Measurements from ENCODE around the gene SETD3.

SETD3 gene

GRCh38 chr14:99479906-99480869 is at the start of gene SETD3:
TSS of gene SETD3 (minus strand) at chr14:99480859. CDS start at chr14:99465805, 15,054 bp downstream.
- Histone ChIP-seq H3K9ac (ENCODE audit: low read depth in 1 of 2, low read length in 2 of 2) (peak within 1 kb of the TSS; percentile 95 to 98), H3K4me1 (ENCODE audit: control insufficient read depth in 2 of 2, insufficient read depth in 2 of 2, low read length in 2 of 2) (peaks cover 11 to 32% of the 10 kb centered on the region in 2 donors), H3K36me3 (ENCODE audit: control insufficient read depth in 2 of 2, insufficient read depth in 2 of 2, low read length in 2 of 2) (no peaks in the 10 kb centered on the region), H3K27me3 (ENCODE audit: control insufficient read depth in 2 of 2, insufficient read depth in 2 of 2, low read length in 2 of 2) (no peaks in the 10 kb centered on the region), H3K9me3 (ENCODE audit: control insufficient read depth in 2 of 2, low read length in 2 of 2) (no peaks in the 10 kb centered on the region), H3K27ac (ENCODE audit: low read depth in 2 of 2, low read length in 2 of 2) (peak within 1 kb of the TSS; percentile 86 to 94), H3K4me3 (ENCODE audit: low read length in 2 of 2) (peak within 1 kb of the TSS; percentile 92 to 95)

- peaks cover 5 to 12% of the 10 kb centered on the region in 2 donors for H3K4me1 ChIP-seq (ENCODE audit: control insufficient read depth in 2 of 2, insufficient read depth in 2 of 2, low read length in 2 of 2)
Measured at GRCh38 chr14:99529899-99530298, 49.2 kb upstream of the SETD3 start.

DNA sequence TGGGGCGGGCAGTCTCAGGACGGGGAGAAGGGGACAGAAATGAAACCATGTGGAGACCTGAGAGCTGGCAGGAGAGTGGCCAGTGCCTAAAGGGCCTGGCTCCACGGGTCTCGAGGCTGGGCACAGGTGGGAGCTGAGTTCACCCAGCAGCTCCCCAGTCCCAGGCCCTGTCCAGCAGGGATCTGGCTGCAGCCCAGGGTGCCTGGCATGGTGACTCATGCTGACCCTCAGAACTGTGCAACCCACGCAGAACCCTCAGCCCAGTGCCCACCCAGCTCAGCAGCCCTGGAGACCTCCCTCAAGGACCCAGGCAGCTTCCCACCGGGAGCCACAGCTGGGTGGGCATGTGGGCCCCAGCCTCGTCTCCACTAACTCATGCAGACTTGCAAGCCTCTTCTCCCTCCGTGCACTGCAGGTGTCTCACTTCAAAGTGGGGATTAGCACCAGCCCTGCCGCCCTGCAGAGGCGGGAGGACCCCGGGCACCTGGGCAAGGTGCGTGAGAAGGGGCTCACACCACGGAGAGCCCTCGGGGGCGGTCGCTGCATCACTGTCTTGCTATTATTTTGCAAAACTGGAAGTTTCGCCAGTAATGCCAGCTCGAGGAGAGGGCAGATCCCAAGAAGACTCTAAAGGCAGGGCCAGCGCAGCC is 46.9 kb upstream of the SETD3 start:
- Histone ChIP-seq H3K4me1 (ENCODE audit: control insufficient read depth in 2 of 2, insufficient read depth in 2 of 2, low read length in 2 of 2) (peaks cover 20 to 30% of the 10 kb centered on the region in 2 donors), H3K36me3 (ENCODE audit: control insufficient read depth in 2 of 2, insufficient read depth in 2 of 2, low read length in 2 of 2) (no peaks in the 10 kb centered on the region), H3K27ac (ENCODE audit: low read depth in 2 of 2, low read length in 2 of 2) (no peak overlapping the region), H3K9me3 (ENCODE audit: control insufficient read depth in 2 of 2, low read length in 2 of 2) (no peaks in the 10 kb centered on the region), H3K27me3 (ENCODE audit: control insufficient read depth in 2 of 2, insufficient read depth in 2 of 2, low read length in 2 of 2) (no peaks in the 10 kb centered on the region), H3K9ac (ENCODE audit: low read depth in 1 of 2, low read length in 2 of 2) (no peak overlapping the region), H3K4me3 (ENCODE audit: low read length in 2 of 2) (no peak overlapping the region)

More at GRCh38 chr14:99529899-99530298, 49.2 kb upstream of the SETD3 start:
- Histone ChIP-seq H3K9ac (ENCODE audit: low read depth in 1 of 2, low read length in 2 of 2) (no peak overlapping the region), H3K27ac (ENCODE audit: low read depth in 2 of 2, low read length in 2 of 2) (no peak overlapping the region), H3K4me3 (ENCODE audit: low read length in 2 of 2) (no peak overlapping the region), H3K9me3 (ENCODE audit: control insufficient read depth in 2 of 2, low read length in 2 of 2) (no peaks in the 10 kb centered on the region), H3K36me3 (ENCODE audit: control insufficient read depth in 2 of 2, insufficient read depth in 2 of 2, low read length in 2 of 2) (no peaks in the 10 kb centered on the region), H3K27me3 (ENCODE audit: control insufficient read depth in 2 of 2, insufficient read depth in 2 of 2, low read length in 2 of 2) (no peaks in the 10 kb centered on the region)

DNA sequence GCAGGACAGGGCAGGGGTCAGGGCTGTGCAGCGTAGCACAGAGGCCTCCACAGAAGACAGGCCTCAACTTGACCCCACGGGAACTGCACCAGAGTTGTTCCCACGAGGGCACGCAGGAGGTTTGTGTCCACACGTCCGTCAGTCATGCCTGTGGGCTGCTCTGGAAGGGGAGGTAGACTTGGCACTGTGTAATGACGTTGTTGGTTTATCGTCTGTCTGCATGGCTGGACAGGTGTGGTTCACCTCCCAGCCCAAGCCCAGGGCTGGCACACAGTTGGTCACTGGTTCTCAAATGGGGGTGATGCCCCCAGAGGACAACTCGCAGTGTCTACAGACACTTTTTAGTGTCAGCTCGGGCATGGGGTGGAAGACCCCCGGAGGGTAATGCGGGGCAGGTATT is 46.4 kb upstream of the SETD3 start:
- H3K4me1 ChIP-seq (ENCODE audit: control insufficient read depth in 2 of 2, insufficient read depth in 2 of 2, low read length in 2 of 2), result peaks cover 20 to 30% of the 10 kb centered on the region in 2 donors
- no peaks in the 10 kb centered on the region for H3K36me3 ChIP-seq (ENCODE audit: control insufficient read depth in 2 of 2, insufficient read depth in 2 of 2, low read length in 2 of 2)
- H3K9me3 ChIP-seq (ENCODE audit: control insufficient read depth in 2 of 2, low read length in 2 of 2), result no peaks in the 10 kb centered on the region
- H3K9ac ChIP-seq (ENCODE audit: low read depth in 1 of 2, low read length in 2 of 2), result no peak overlapping the region
- H3K27ac ChIP-seq (ENCODE audit: low read depth in 2 of 2, low read length in 2 of 2), result no peak overlapping the region
- no peaks in the 10 kb centered on the region for H3K27me3 ChIP-seq (ENCODE audit: control insufficient read depth in 2 of 2, insufficient read depth in 2 of 2, low read length in 2 of 2)
- H3K4me3 ChIP-seq (ENCODE audit: low read length in 2 of 2), result no peak overlapping the region

DNA sequence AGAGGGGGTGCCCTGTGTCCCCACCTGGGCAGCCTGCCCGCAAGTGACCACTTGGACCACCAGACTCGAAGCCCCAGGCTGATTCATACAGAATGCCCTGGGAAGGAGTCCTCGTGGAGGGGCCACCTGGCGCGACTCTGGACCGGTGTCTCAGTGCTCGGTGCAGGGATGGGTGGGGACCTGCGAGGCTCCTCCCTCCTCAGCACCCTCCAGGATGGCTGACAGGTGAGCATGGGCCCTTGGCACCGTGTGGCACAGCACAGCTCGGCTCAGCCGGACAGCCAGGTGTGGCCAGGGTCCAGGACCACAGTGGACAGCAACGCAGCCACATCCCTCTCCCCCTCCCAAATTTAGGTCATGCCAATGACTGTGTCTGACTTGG is 45.0 kb upstream of the SETD3 start:
- Histone ChIP-seq H3K4me3 (ENCODE audit: low read length in 2 of 2) (no peak overlapping the region), H3K27me3 (ENCODE audit: control insufficient read depth in 2 of 2, insufficient read depth in 2 of 2, low read length in 2 of 2) (no peaks in the 10 kb centered on the region), H3K27ac (ENCODE audit: low read depth in 2 of 2, low read length in 2 of 2) (no peak overlapping the region), H3K9me3 (ENCODE audit: control insufficient read depth in 2 of 2, low read length in 2 of 2) (no peaks in the 10 kb centered on the region), H3K4me1 (ENCODE audit: control insufficient read depth in 2 of 2, insufficient read depth in 2 of 2, low read length in 2 of 2) (peaks cover 20 to 27% of the 10 kb centered on the region in 2 donors), H3K9ac (ENCODE audit: low read depth in 1 of 2, low read length in 2 of 2) (no peak overlapping the region), H3K36me3 (ENCODE audit: control insufficient read depth in 2 of 2, insufficient read depth in 2 of 2, low read length in 2 of 2) (peaks cover 4% of the 10 kb centered on the region in 2 donors)

DNA sequence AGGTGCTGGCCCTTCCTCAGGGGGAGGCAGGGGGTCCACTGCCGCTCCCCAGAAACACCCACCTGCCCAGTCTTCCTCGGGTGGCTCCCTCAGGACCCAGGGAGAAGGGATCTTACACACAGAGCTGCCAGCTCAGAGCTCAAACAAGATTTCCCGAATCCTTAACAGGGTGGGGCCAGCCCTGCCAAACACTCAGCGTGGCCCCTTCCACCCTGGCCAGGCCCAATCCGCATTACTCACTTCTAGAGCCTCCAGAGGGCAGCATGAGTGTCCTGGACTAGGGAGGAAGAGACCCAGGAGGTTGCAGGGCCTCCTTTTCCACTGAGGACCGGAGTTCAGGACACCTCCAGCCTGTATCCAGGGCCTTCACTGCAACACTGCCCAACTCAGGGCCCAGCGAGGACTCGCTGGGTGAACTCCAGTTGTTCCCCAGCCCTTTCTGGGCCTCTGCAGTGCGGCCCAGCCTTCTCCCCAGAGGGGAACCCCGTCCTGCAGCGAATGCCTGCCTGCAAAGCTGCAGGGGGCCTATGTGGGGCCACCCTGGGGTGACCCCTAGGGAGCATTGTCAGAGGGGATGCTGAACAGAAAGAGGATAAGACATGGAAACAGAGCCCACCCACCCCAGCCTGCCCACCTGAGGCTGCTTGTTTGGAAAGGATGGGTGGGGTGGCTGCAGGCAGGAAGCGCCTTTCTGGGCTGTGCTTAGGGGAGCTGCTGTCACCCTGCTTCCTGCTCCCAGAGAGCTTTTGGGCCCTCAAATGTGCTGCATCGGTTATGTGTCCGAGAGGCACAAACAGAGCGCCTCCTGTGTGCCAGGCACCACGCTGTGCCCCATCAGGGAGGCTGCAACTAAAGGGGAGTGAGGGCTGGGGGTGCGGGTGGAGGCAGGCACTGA is 44.4 kb upstream of the SETD3 start:
- no peak overlapping the region for H3K9ac ChIP-seq (ENCODE audit: low read depth in 1 of 2, low read length in 2 of 2)
- H3K9me3 ChIP-seq (ENCODE audit: control insufficient read depth in 2 of 2, low read length in 2 of 2), result no peaks in the 10 kb centered on the region
- H3K27ac ChIP-seq (ENCODE audit: low read depth in 2 of 2, low read length in 2 of 2), result peak overlapping the region in 1 of 2 donors; percentile 9
- H3K4me3 ChIP-seq (ENCODE audit: low read length in 2 of 2), result no peak overlapping the region
- H3K4me1 ChIP-seq (ENCODE audit: control insufficient read depth in 2 of 2, insufficient read depth in 2 of 2, low read length in 2 of 2), result peaks cover 20 to 27% of the 10 kb centered on the region in 2 donors
- H3K27me3 ChIP-seq (ENCODE audit: control insufficient read depth in 2 of 2, insufficient read depth in 2 of 2, low read length in 2 of 2), result no peaks in the 10 kb centered on the region
- peaks cover 4 to 6% of the 10 kb centered on the region in 2 donors for H3K36me3 ChIP-seq (ENCODE audit: control insufficient read depth in 2 of 2, insufficient read depth in 2 of 2, low read length in 2 of 2)

DNA sequence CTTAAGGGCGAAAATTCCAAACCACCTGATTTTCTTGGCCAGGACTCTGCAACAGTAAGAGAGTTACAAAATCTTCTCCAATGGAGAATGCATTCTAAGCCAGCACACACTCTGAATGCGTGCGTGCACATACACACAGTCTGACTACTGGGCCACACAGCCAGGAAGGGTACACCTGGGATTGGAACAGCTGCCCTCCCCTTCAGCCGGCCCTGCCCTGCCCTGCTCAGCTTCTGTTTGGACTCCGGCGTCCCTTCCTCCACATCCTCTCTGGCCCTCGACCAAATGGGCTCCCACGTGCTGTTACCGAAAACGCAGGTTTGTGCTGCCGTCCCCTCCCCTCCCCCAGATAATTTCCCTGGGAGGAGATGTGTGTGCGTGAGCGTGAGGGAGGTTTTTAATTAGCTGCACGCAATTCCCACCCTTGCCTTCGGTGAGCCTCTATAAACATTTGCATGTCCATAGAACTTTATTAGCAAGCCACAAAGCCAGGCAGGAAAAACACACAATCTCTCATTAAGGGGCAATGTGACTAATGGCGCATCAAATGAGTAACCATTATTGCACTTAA is 43.5 kb upstream of the SETD3 start:
- Histone ChIP-seq H3K36me3 (ENCODE audit: control insufficient read depth in 2 of 2, insufficient read depth in 2 of 2, low read length in 2 of 2) (peaks cover 6 to 7% of the 10 kb centered on the region in 2 donors), H3K4me3 (ENCODE audit: low read length in 2 of 2) (no peak overlapping the region), H3K4me1 (ENCODE audit: control insufficient read depth in 2 of 2, insufficient read depth in 2 of 2, low read length in 2 of 2) (peaks cover 20 to 27% of the 10 kb centered on the region in 2 donors), H3K9me3 (ENCODE audit: control insufficient read depth in 2 of 2, low read length in 2 of 2) (no peaks in the 10 kb centered on the region), H3K9ac (ENCODE audit: low read depth in 1 of 2, low read length in 2 of 2) (no peak overlapping the region), H3K27ac (ENCODE audit: low read depth in 2 of 2, low read length in 2 of 2) (peak overlapping the region in 1 of 2 donors; percentile 9), H3K27me3 (ENCODE audit: control insufficient read depth in 2 of 2, insufficient read depth in 2 of 2, low read length in 2 of 2) (no peaks in the 10 kb centered on the region)

DNA sequence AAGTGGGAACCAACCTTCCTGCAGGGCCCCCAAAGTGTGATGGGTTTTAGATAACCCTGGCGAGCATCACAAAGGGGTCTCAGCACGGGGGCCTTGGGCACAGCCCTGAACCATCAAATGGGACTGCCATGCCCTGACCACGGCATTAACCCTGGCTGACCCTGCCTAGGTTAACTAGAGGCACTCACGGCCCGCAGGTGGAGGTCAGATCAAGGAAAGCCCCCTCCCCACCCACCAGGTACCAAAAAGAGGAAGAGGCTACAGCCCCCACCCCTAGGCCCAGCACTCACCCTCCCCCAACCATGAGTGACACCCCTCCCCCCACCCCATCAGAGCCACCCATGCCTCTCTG is 43.0 kb upstream of the SETD3 start:
- no peak overlapping the region for H3K4me3 ChIP-seq (ENCODE audit: low read length in 2 of 2)
- no peak overlapping the region for H3K9ac ChIP-seq (ENCODE audit: low read depth in 1 of 2, low read length in 2 of 2)
- H3K9me3 ChIP-seq (ENCODE audit: control insufficient read depth in 2 of 2, low read length in 2 of 2), result no peaks in the 10 kb centered on the region
- peaks cover 6 to 7% of the 10 kb centered on the region in 2 donors for H3K36me3 ChIP-seq (ENCODE audit: control insufficient read depth in 2 of 2, insufficient read depth in 2 of 2, low read length in 2 of 2)
- H3K27ac ChIP-seq (ENCODE audit: low read depth in 2 of 2, low read length in 2 of 2), result no peak overlapping the region
- H3K27me3 ChIP-seq (ENCODE audit: control insufficient read depth in 2 of 2, insufficient read depth in 2 of 2, low read length in 2 of 2), result no peaks in the 10 kb centered on the region
- H3K4me1 ChIP-seq (ENCODE audit: control insufficient read depth in 2 of 2, insufficient read depth in 2 of 2, low read length in 2 of 2), result peaks cover 20 to 27% of the 10 kb centered on the region in 2 donors

DNA sequence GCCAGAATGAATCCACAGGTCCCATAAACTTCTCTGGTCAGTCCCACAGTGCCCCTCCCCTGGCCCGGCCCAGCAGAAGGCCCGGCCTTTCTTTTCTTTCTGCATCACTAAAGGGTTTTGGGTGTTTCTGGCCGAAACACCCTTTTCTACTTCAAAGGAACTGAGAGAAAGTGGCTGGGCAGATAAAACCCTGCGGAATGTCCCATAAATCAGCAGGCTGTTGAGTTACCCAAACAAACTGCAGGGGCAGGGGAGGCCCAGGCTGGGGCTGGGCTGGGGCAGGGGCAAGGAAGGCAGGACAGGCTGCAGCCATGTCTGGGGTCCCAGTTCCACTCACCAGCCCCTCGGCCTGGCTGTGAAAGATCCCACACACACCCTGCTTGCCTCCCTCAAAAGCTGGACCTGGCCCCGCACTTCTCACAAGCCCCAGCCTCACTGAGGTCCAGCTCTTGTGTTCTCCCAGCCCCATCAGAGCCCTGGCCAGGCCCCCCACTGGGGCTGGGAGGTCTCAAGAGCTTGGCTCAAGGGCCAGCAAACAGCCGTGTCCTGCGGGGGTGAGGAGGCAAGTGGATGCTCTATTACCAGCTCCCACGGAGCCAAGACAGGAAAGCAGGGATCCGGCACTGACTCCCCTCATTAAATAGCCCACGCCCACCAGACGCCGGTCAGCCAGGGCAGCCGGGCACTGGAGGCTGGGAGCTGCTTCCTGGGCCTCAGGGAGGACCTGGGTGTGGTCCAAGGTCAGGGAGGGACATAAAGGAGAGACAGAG is 42.5 kb upstream of the SETD3 start:
- Histone ChIP-seq H3K4me3 (ENCODE audit: low read length in 2 of 2) (no peak overlapping the region), H3K9ac (ENCODE audit: low read depth in 1 of 2, low read length in 2 of 2) (no peak overlapping the region), H3K4me1 (ENCODE audit: control insufficient read depth in 2 of 2, insufficient read depth in 2 of 2, low read length in 2 of 2) (peaks cover 20 to 27% of the 10 kb centered on the region in 2 donors), H3K27ac (ENCODE audit: low read depth in 2 of 2, low read length in 2 of 2) (peak overlapping the region in 1 of 2 donors; percentile 43), H3K27me3 (ENCODE audit: control insufficient read depth in 2 of 2, insufficient read depth in 2 of 2, low read length in 2 of 2) (no peaks in the 10 kb centered on the region), H3K9me3 (ENCODE audit: control insufficient read depth in 2 of 2, low read length in 2 of 2) (no peaks in the 10 kb centered on the region), H3K36me3 (ENCODE audit: control insufficient read depth in 2 of 2, insufficient read depth in 2 of 2, low read length in 2 of 2) (peaks cover 6 to 7% of the 10 kb centered on the region in 2 donors)
